Lung (tissue), 16 donors: Measurements from ENCODE around the gene VTA1. TPM values are rescaled to one million over a fixed set of nuclear protein-coding genes. Genes with fewer than 3 reads are reported as not detected.
"Not testable (repeated sequence)": the region's sequence is repeated elsewhere in the genome, so short reads cannot be mapped to it uniquely, and the experiment has no call there.

Experiments
- ATAC-seq: fragments of 200-7000 bp; cut with Tn5 transposase; one replicate; pipeline ENCODE4 v1.9.1; 2020; ENCODE audit warnings: moderate number of reproducible peaks; ENCODE audit not compliant: insufficient read depth, low FRiP score
- DNase-seq, 3 donors: peaks; one replicate each; pipeline ENCODE4 v3.0.0-alpha.2; 2013 to 2017
- H3K27ac ChIP-seq, 2 donors: one replicate each; pipeline ENCODE4 v1.5.1; 2013; ENCODE audit warnings: mild to moderate bottlenecking in 2 of 2, moderate library complexity in 2 of 2, control low read depth in 1 of 2, inconsistent platforms in 1 of 2, low read depth in 1 of 2, low read length in 1 of 2
- H3K27me3 ChIP-seq, 3 donors: one replicate each; pipeline ENCODE4 v1.5.1; 2013; ENCODE audit warnings: low read length in 2 of 3; ENCODE audit not compliant: control insufficient read depth in 3 of 3, insufficient read depth in 3 of 3
- H3K36me3 ChIP-seq, 4 donors: one replicate each; pipeline ENCODE4 v1.5.1; 2013; ENCODE audit warnings: low read length in 4 of 4, mild to moderate bottlenecking in 1 of 4, moderate library complexity in 1 of 4; ENCODE audit not compliant: control insufficient read depth in 4 of 4, insufficient read depth in 4 of 4
- H3K4me1 ChIP-seq, 5 donors: one replicate each; pipeline ENCODE4 v1.5.1; 2013; ENCODE audit warnings: low read length in 5 of 5, mild to moderate bottlenecking in 2 of 5, moderate library complexity in 1 of 5; ENCODE audit not compliant: control insufficient read depth in 5 of 5, insufficient read depth in 5 of 5
- H3K4me3 ChIP-seq: one replicate; pipeline ENCODE4 v1.5.1; 2013; ENCODE audit warnings: mild to moderate bottlenecking, control low read depth, moderate library complexity
- H3K9ac ChIP-seq, 2 donors: one replicate each; pipeline ENCODE4 v1.5.1; 2013; ENCODE audit warnings: low read length in 2 of 2, control low read depth in 1 of 2; ENCODE audit not compliant: insufficient read depth in 1 of 2
- H3K9me3 ChIP-seq, 4 donors: one replicate each; pipeline ENCODE4 v1.5.1; 2013; ENCODE audit warnings: low read length in 3 of 4, mild to moderate bottlenecking in 1 of 4, moderate library complexity in 1 of 4; ENCODE audit not compliant: control insufficient read depth in 4 of 4, insufficient read depth in 3 of 4
- WGBS, 2 donors: extraction: QIAGEN DNeasy Blood & Tissue Kit; methylation state at CpG; one replicate each; pipeline ENCODE4 v1.1.7; 2013; 5-methylcytosine and 5-hydroxymethylcytosine counted together
- long read RNA-seq, 5 donors: transcript quantifications; one replicate each; lab custom pipeline, GENCODE V29; 2026
- polyA plus RNA-seq, 2 donors: library from polyadenylated mRNA; stranded (reverse); fragments of 200-250 nt; gene quantifications; one replicate each; pipeline ENCODE4 v1.2.1, GENCODE V29; 2013
- total RNA-seq, 2 donors: library from RNA; depleted of rRNA in 1 of 2; stranded (reverse); fragments of >200 nt in 1 of 2; gene quantifications; one replicate each; pipeline ENCODE4 v1.2.1, GENCODE V29; 2014 to 2021
- TF ChIP-seq, protein P1 (sequence below): IDR thresholded peaks from 2 replicates; pipeline ENCODE4 v1.5.1; 2012; ENCODE audit warnings: mild to moderate bottlenecking; ENCODE audit errors: control extremely low read depth, extremely low read depth
- donor health status: control.
- donor health status: control.
- donor health status: Bipolar disorder and iron deficiency.
- donor health status: healthy.
- donor health status: DM: yes; HTN: yes; CAD: no.

Gene VTA1, protein sequence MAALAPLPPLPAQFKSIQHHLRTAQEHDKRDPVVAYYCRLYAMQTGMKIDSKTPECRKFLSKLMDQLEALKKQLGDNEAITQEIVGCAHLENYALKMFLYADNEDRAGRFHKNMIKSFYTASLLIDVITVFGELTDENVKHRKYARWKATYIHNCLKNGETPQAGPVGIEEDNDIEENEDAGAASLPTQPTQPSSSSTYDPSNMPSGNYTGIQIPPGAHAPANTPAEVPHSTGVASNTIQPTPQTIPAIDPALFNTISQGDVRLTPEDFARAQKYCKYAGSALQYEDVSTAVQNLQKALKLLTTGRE
- 10 to 100 TPM; 27.3 to 61.9 TPM for total RNA-seq
- 10 to 100 TPM; 15.2 to 31.3 TPM for polyA plus RNA-seq
- long read RNA-seq, donor 1, full-length matches to known transcripts: 27 of 58 reads
- long read RNA-seq, donor 1, partial matches to known transcripts: 31 of 58 reads
- long read RNA-seq, donor 1, other reads (novel, unspliced or antisense): 0 of 58 reads
- long read RNA-seq, donor 2, full-length matches to known transcripts: 6 of 15 reads
- long read RNA-seq, donor 2, partial matches to known transcripts: 9 of 15 reads
- long read RNA-seq, donor 2, other reads (novel, unspliced or antisense): 0 of 15 reads
- long read RNA-seq, donor 3, full-length matches to known transcripts: 8 of 34 reads
- long read RNA-seq, donor 3, partial matches to known transcripts: 26 of 34 reads
- long read RNA-seq, donor 3, other reads (novel, unspliced or antisense): 0 of 34 reads
- long read RNA-seq, donor 4, full-length matches to known transcripts: 7 of 15 reads
- long read RNA-seq, donor 4, partial matches to known transcripts: 8 of 15 reads
- long read RNA-seq, donor 4, other reads (novel, unspliced or antisense): 0 of 15 reads
- long read RNA-seq, donor 5, full-length matches to known transcripts: 26 of 37 reads
- long read RNA-seq, donor 5, partial matches to known transcripts: 11 of 37 reads
- long read RNA-seq, donor 5, other reads (novel, unspliced or antisense): 0 of 37 reads

DNA sequence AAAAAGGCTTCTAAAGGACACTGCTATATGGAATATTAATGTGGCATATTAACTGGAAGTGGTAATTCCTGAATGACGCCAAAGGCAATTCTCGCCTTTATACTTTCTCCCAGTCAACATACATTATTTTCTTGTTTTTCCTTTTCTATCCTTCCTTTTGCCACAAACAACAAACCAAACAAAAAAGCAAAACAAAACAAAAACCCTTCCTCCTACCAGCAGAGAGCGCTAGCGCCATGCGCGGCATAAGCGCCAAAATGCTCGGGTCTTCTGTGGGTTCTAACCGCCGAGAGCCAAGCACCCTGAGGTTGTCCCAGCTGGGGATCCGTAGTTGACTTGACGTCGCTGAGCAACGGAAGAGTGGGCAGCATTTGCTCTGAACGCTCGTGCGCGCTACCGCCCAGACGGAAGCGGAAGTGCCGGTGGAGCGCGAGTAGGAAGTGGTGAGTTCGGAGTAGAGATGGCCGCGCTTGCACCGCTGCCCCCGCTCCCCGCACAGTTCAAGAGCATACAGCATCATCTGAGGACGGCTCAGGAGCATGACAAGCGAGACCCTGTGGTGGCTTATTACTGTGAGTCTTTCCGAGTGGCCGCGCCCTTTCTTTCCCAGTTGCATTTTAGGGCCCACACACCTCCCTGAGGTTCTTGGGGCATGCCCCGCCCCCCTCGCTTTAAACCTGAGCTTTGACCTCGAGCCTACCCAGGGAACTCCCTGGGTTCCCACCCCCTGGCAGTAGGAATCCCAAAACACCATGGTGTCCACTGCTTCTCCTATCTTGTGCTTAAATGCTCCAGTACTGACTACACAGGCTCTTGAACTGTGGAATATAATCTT lies at the start of gene VTA1, which contains the start of gene NMBR:
Gene VTA1, plus strand, starts transcription at position 436 of the 835 bp plus-strand sequence. Its CDS starts 25 bp downstream, at position 461.
Gene NMBR, minus strand, starts transcription at position 295 of the 835 bp plus-strand sequence. CDS start 58,464 bp downstream, outside the sequence.
- no peaks in the 10 kb centered on the region for H3K9me3 ChIP-seq
- H3K9ac ChIP-seq: peak within 1 kb of the TSS; percentile 82 to 98
- DNase-seq: peak; percentile 99 to 100 (median 100)
- TF ChIP-seq, protein P1, sequence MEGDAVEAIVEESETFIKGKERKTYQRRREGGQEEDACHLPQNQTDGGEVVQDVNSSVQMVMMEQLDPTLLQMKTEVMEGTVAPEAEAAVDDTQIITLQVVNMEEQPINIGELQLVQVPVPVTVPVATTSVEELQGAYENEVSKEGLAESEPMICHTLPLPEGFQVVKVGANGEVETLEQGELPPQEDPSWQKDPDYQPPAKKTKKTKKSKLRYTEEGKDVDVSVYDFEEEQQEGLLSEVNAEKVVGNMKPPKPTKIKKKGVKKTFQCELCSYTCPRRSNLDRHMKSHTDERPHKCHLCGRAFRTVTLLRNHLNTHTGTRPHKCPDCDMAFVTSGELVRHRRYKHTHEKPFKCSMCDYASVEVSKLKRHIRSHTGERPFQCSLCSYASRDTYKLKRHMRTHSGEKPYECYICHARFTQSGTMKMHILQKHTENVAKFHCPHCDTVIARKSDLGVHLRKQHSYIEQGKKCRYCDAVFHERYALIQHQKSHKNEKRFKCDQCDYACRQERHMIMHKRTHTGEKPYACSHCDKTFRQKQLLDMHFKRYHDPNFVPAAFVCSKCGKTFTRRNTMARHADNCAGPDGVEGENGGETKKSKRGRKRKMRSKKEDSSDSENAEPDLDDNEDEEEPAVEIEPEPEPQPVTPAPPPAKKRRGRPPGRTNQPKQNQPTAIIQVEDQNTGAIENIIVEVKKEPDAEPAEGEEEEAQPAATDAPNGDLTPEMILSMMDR: peak; percentile 88
- 1% methylated on average over 38 of the region's 38 CpGs for WGBS, 2 donors
- peak within 1 kb of the TSS; percentile 82 for H3K4me3 ChIP-seq
- H3K4me1 ChIP-seq: peaks cover 0 to 19% (median 6%) of the 10 kb centered on the region in 5 donors
- peak; percentile 100 for ATAC-seq
- peak within 1 kb of the TSS; percentile 68 to 82 for H3K27ac ChIP-seq
- peaks cover 0 to 7% (median 0%) of the 10 kb centered on the region in 4 donors for H3K36me3 ChIP-seq
- H3K27me3 ChIP-seq: peaks cover 0 to 4% (median 0%) of the 10 kb centered on the region in 3 donors

GRCh38 chr6:142104820-142105219 lies 42.2 kb upstream of the VTA1 start:
- not testable (repeated sequence) for H3K9ac ChIP-seq, H3K27me3 ChIP-seq, ATAC-seq, DNase-seq, H3K4me3 ChIP-seq, H3K27ac ChIP-seq, H3K36me3 ChIP-seq, H3K9me3 ChIP-seq, H3K4me1 ChIP-seq
- WGBS, 2 donors: 80 to 88% methylated on average over 5 of the region's 5 CpGs

DNA sequence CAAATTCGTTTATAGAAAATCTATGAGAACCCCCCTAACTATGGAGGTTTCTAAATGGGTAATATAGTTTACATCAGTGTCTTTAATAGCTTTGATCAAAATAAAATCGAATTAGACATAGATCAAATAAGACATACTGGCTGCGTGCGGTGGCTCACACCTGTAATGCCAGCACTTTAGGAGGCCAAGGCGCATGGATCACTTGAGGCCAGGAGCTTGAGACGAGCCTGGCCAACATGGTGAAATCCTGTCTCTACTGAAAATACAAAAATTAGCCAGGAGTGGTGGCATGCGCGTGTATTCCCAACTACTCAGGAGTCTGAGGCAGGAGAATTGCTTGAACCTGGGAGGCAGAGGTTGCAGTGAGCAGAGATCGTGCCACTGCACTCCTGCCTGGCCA lies 36.2 kb upstream of the VTA1 start:
- not testable (repeated sequence) for H3K27me3 ChIP-seq, H3K4me1 ChIP-seq, H3K36me3 ChIP-seq, DNase-seq, H3K4me3 ChIP-seq, H3K9me3 ChIP-seq, ATAC-seq, H3K9ac ChIP-seq, H3K27ac ChIP-seq
- WGBS, 2 donors: 88 to 89% methylated on average over 9 of the region's 9 CpGs

DNA sequence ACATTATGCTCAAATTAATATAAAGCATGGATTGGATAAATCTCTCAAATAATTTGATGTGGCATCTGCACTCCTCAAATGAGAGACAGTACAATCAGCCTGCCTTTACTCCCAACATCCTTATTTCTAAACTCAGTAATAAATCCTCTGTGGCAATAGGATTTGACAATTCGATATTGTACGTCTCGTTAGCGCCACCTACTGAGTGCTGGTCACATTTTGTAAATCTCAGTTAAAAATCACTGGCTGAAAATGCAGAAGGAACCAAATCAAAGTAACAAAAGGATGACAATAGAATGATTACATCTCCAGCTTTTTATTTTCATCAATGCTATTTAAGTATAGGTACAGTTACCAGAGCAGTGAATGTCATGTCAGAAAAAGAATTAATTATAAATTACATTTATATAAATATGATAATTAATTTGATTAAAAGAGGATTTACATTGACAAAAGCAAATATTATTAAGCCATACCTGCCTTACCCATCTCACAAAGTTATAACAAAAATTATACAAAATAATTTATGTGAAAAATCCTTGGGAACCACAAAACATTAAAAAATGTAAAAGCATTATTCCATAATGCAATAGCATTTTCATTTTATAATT lies 34.5 kb upstream of the VTA1 start:
- Histone ChIP-seq H3K9ac (no peak overlapping the region), H3K27me3 (no peaks in the 10 kb centered on the region)
- 0% methylated on average over 4 of the region's 4 CpGs for WGBS, 2 donors

More for the DNA sequence above, 34.5 kb upstream of the VTA1 start:
- TF ChIP-seq, protein P1: peak; percentile 37
- Histone ChIP-seq H3K36me3 (no peaks in the 10 kb centered on the region), H3K27ac (no peak overlapping the region), H3K4me1 (no peaks in the 10 kb centered on the region), H3K4me3 (no peak overlapping the region), H3K9me3 (no peaks in the 10 kb centered on the region)
- peak; percentile 69 to 85 (median 74) for DNase-seq
- ATAC-seq: no peak
